Caco-2 (cell line): Measurements from ENCODE around the gene NLGN1. TPM values are rescaled to one million over a fixed set of nuclear protein-coding genes. Genes with fewer than 3 reads are reported as not detected.

Experiments used
- BruUV-seq: library from RNA; stranded (reverse); fragments of 400-500 nt; replicated peaks from 2 replicates; lab custom pipeline; 2021; lab: Mats Ljungman, UMichigan
- CTCF ChIA-PET: fragments of 300-600 bp; sonication (Branson Sonifier 250); formaldehyde crosslinking; loops from one replicate; lab custom pipeline; 2022; ENCODE audit warnings: antibody characterized with exemption; lab: Charles Lee
- POLR2A ChIA-PET: fragments of 300-600 bp; sonication (Branson Sonifier 250); formaldehyde crosslinking; loops from one replicate; lab custom pipeline; 2022; ENCODE audit warnings: antibody characterized with exemption; lab: Charles Lee
- DNase-seq, 2 experiments: peaks; one replicate each; pipeline versions ENCODE4 v3.0.0 to v3.0.0-alpha.2; 2020 to 2022
- H3K27me3 ChIP-seq: replicated peaks from 2 replicates; pipeline ENCODE4 v1.6.0; 2011; ENCODE audit warnings: low read length; ENCODE audit not compliant: control insufficient read depth, insufficient read depth
- H3K36me3 ChIP-seq: 2 replicates; pipeline ENCODE4 v1.5.1; 2011; ENCODE audit warnings: low read length; ENCODE audit not compliant: control insufficient read depth, insufficient read depth
- H3K4me1 ChIP-seq: fragments of 250-450 bp; sonication (Bioruptor Pico); 2 replicates; pipeline ENCODE4 v1.5.1; 2020; ENCODE audit warnings: mild to moderate bottlenecking
- H3K4me3 ChIP-seq: 2 replicates; pipeline ENCODE4 v1.5.1; 2011; ENCODE audit warnings: low read depth, mild to moderate bottlenecking, control low read depth, low read length
- H3K9me3 ChIP-seq: fragments of 250-450 bp; sonication (Bioruptor Pico); 2 replicates; pipeline ENCODE4 v1.5.1; 2020; ENCODE audit warnings: mild to moderate bottlenecking, moderate library complexity
- H3K27ac Mint-ChIP-seq: one replicate; pipeline ENCODE4 v1.8.0; 2022; ENCODE audit warnings: mixed read lengths; ENCODE audit not compliant: unreplicated experiment
- H3K27me3 Mint-ChIP-seq: one replicate; pipeline ENCODE4 v1.8.0; 2022; ENCODE audit warnings: mixed read lengths; ENCODE audit not compliant: insufficient read depth, unreplicated experiment
- H3K36me3 Mint-ChIP-seq: one replicate; pipeline ENCODE4 v1.8.0; 2022; ENCODE audit warnings: mild to moderate bottlenecking, mixed read lengths; ENCODE audit not compliant: insufficient read depth, unreplicated experiment
- H3K4me1 Mint-ChIP-seq: one replicate; pipeline ENCODE4 v1.8.0; 2022; ENCODE audit warnings: low read depth, mixed read lengths; ENCODE audit not compliant: unreplicated experiment
- H3K4me3 Mint-ChIP-seq: one replicate; pipeline ENCODE4 v1.8.0; 2022; ENCODE audit warnings: mild to moderate bottlenecking, moderate library complexity, mixed read lengths; ENCODE audit not compliant: unreplicated experiment
- H3K9me3 Mint-ChIP-seq: one replicate; pipeline ENCODE4 v1.8.0; 2022; ENCODE audit warnings: mixed read lengths; ENCODE audit not compliant: unreplicated experiment
- CTCF ChIP-seq, 2 experiments: fragments of 200-600 bp in 1 of 2; IDR thresholded peaks; 1 replicate in 1 of 2; 2 replicates in 1 of 2; pipeline versions ENCODE4 v1.5.1 to v1.8.0; 2011 to 2022; ENCODE audit warnings: antibody characterized with exemption in 1 of 2, control low read depth in 1 of 2, inconsistent platforms in 1 of 2, low read depth in 1 of 2, low read length in 1 of 2, mild to moderate bottlenecking in 1 of 2, moderate library complexity in 1 of 2; ENCODE audit not compliant: insufficient read depth in 1 of 2, severe bottlenecking in 1 of 2, unreplicated experiment in 1 of 2
- intact Hi-C: fragments of 100-400 bp; cut with micrococcal nuclease; formaldehyde crosslinking; loops from one replicate; pipeline ENCODE4 v1.10.0; 2022; ENCODE audit not compliant: unreplicated experiment
- total RNA-seq: library from RNA; stranded (reverse); gene quantifications from 2 replicates; pipeline ENCODE4 v1.2.3, GENCODE V29; 2022

The NLGN1 gene
- total RNA-seq, 1 experiment from 2014 or later = not detected

- BruUV-seq = no TSS peak
- Mint-ChIP-seq H3K4me1 (no peaks in the 10 kb centered on the region), H3K27me3 (no peaks in the 10 kb centered on the region), H3K9me3 (no peaks in the 10 kb centered on the region), H3K27ac (no peak overlapping the region), H3K36me3 (no peaks in the 10 kb centered on the region), H3K4me3 (no peak overlapping the region)
- H3K4me3 ChIP-seq = no peak overlapping the region
- no peaks in the 10 kb centered on the region for H3K9me3 ChIP-seq
- no peak for DNase-seq
- H3K36me3 ChIP-seq = no peaks in the 10 kb centered on the region
- H3K4me1 ChIP-seq = no peaks in the 10 kb centered on the region
- ChIA-PET CTCF (no interaction called here), POLR2A (no interaction called here)
- H3K27me3 ChIP-seq = no peaks in the 10 kb centered on the region; the same call in 1 of the 2 replicates
- intact Hi-C loops = no loop called here
- no peak for TF ChIP-seq CTCF (IDR thresholded peaks at IDR 0.05; ENCODE audit: insufficient read depth in 1 of 2, low read depth in 1 of 2, low read length in 1 of 2, severe bottlenecking in 1 of 2, unreplicated experiment in 1 of 2)
Measured at GRCh38 chr3:174186377-174186989, 788.9 kb downstream of the NLGN1 start.

- no TSS peak for BruUV-seq
- no peaks in the 10 kb centered on the region for H3K36me3 Mint-ChIP-seq
- no peaks in the 10 kb centered on the region for H3K4me1 ChIP-seq
- no peak for DNase-seq
- H3K4me1 Mint-ChIP-seq = no peaks in the 10 kb centered on the region
- no peaks in the 10 kb centered on the region for H3K36me3 ChIP-seq
- H3K27me3 ChIP-seq = no peaks in the 10 kb centered on the region
- CTCF ChIA-PET = no interaction called here
- H3K9me3 Mint-ChIP-seq = no peaks in the 10 kb centered on the region
- no peaks in the 10 kb centered on the region for H3K9me3 ChIP-seq
- no peak overlapping the region for H3K4me3 Mint-ChIP-seq
- H3K27me3 Mint-ChIP-seq = no peaks in the 10 kb centered on the region
- POLR2A ChIA-PET = no interaction called here
- H3K27ac Mint-ChIP-seq = no peak overlapping the region
- intact Hi-C loops = no loop called here
- no peak for TF ChIP-seq CTCF (IDR thresholded peaks at IDR 0.05; ENCODE audit: insufficient read depth in 1 of 2, low read depth in 1 of 2, low read length in 1 of 2, severe bottlenecking in 1 of 2, unreplicated experiment in 1 of 2)
- no peak overlapping the region for H3K4me3 ChIP-seq
Measured at GRCh38 chr3:174191380-174191779, 793.8 kb downstream of the NLGN1 start.

GRCh38 chr3:174191895-174192294 is 794.4 kb downstream of the NLGN1 start:
- Histone ChIP-seq H3K36me3 (no peaks in the 10 kb centered on the region), H3K9me3 (no peaks in the 10 kb centered on the region), H3K27me3 (no peaks in the 10 kb centered on the region), H3K4me1 (no peaks in the 10 kb centered on the region), H3K4me3 (no peak overlapping the region)
- intact Hi-C loops = no loop called here
- Mint-ChIP-seq H3K4me1 (no peaks in the 10 kb centered on the region), H3K27me3 (no peaks in the 10 kb centered on the region), H3K27ac (no peak overlapping the region), H3K36me3 (no peaks in the 10 kb centered on the region), H3K9me3 (no peaks in the 10 kb centered on the region), H3K4me3 (no peak overlapping the region)
- BruUV-seq = no TSS peak
- ChIA-PET CTCF (no interaction called here), POLR2A (no interaction called here)
- no peak for DNase-seq
- no peak for TF ChIP-seq CTCF (IDR thresholded peaks at IDR 0.05; ENCODE audit: insufficient read depth in 1 of 2, low read depth in 1 of 2, low read length in 1 of 2, severe bottlenecking in 1 of 2, unreplicated experiment in 1 of 2)
